CD1c-positive myeloid dendritic cell (primary cell): ENCODE measurements around the gene ACSL5.
"Not testable (repeated sequence)": the region's sequence is repeated elsewhere in the genome, so short reads cannot be mapped to it uniquely, and the experiment has no call there.

Source experiments
- DNase-seq: peaks from one replicate; pipeline ENCODE4 v3.0.0-alpha.2; 2016; ENCODE audit errors: extremely low spot score

ACSL5 gene

DNA sequence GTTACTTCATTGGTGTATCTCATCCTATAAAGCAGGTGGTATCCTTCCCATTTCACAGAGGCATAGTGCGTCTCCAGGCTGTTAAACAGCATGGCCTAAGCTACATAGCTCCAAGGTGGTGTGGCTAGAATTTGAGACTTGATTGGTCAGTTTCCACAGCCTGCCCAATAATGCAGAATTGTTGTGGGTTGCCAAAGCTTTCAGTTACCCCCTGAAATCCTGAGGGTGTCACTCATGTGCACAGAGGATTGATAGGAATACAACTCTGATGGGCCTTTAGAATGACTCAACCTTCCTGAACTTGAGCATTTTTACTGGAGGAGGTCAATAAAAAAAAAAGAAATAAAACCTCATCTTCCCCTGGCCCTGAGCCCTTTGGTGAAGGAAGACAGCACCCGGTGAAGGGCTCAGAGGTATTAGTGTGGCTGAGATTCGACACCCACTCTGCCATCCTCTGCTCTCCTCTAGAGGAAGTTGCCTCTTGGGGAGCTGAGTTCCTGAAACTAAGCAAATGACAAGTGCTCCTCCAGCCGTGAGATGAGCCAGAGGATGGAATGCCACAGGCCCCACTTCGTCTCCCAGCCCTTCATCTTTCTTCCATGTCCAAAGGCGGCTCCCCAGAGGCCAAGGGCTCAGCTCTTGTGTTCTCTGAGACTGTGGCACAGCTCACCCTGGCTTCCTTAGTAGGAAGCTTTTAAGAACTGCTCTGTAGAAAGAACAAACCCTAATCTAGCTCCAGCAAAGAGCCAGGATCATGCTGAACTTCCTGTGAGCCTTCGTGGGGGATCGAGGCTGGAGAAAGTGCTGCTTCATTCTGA lies 1.0 kb downstream of the ACSL5 start:
- peak; percentile 81 for DNase-seq

DNA sequence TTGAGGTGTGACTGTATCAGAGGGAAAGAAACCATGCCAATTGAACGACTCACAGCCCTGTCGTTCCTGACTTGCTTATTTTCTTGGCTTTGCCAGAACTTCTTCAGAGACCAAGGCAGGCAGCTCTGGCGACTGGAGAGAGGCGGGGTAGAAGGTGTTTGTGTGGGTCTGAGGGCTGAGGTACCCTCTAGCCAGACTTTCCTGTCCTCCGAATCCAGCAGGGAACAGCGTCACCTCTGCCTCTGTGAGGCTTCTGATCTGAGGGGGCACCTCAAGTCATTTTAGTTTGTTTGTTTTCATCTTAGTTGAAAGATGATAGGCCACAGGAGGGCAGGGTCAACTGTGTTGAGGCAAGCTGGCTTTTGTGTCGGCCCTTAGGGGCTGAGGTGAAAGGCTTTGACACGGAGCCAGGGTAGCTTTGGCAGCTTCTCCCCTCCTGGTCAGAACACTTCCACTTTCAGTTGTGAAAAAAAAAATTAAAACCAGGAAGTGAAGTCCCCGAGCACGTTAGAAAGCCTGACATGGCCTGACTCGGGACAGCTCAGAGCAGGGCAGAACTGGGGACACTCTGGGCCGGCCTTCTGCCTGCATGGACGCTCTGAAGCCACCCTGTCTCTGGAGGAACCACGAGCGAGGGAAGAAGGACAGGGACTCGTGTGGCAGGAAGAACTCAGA lies 1.9 kb downstream of the ACSL5 start:
- DNase-seq: peak; percentile 88

DNA sequence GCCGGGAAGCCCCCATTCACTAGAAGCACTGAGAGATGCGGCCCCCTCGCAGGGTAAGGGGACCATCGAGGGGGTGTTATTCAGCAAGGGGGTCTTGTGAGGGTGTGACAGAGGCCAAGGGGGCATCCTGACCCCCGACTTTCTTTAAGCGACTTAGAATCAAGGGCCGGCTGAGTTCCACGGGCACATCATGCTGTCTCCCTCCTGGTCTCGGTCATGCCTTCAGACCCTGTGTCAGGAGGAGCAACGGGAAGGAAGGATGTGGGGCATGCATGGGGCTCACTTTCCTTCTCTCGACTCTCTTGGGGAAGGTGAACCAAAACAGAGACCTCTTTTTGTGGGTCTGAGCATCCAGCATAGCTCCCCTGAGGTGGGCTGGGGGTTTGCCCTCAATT lies 2.5 kb downstream of the ACSL5 start:
- peak; percentile 11 for DNase-seq

DNA sequence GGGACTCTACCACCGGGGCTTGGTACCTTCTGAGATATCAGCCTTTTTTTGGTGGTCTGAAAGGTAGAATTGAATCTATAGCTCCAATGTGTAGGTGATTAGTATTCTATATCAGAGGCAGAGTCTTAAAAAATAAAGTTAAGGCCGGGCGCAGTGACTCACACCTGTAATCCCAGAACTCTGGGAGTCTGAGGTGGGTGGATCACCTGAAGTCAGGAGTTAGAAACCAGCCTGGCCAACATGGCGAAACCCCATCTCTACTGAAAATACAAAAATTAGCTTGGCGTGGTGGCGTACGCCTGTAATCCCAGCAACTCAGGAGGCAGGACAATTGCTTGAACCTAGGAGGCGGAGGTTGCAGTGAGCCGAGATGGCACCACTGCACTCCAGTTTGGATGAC lies 3.2 kb downstream of the ACSL5 start:
- not testable (repeated sequence) for DNase-seq

GRCh38 chr10:112379635-112380296 lies 5.8 kb downstream of the ACSL5 start:
- no peak for DNase-seq

DNA sequence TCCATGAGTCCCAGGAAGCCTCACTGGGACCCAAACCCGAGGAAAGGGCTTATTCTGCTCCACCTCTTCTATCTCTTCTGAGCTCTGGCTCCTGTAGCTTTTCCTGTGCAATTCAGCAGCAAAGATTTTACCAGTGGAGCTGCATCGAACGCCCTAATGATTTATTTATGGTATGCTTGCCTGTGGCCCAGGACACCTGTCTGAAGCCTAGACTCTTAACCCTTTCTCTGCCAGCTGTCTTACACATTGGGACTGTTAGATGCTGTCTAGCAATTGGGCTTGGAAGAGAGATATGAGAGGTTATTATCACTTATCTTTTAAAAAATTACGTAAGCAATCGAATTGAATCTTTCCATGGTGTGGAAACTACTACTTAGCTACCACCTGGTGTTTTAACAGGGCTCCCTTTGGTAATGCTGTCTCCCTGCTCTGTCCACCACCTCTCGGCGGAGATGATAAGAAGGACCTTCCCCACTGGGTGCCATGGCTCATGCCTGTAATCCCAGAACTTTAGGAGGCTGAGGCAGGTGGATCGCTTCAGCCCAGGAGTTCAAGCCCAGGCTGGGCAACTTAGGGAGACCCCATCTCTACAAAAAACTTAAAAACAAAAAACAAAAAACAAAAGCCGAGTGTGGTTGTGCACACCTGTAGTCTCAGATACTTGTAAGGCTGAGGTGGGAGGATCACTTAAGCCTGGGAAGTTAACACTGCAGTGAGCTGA lies 8.8 kb downstream of the ACSL5 start:
- no peak for DNase-seq

DNA sequence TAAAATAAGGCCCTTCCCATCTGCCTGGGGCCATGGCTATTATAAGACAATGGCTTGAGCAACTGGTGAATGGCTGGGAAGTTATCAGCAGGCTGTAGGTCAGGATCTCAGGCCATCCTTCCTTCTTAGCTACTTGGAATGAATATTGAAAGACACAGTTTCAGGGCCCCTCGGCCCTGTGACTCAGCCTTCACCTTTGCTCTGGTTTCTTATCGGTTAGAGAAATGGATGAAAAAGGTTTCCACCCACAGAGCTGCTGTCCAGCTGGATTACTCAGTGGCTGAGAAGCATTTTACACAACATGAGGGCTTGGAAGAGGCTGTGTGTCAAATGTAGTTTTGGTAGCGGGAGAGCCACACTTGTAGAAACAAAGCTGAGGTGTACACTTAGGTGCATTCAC lies 9.4 kb downstream of the ACSL5 start:
- DNase-seq: peak; percentile 16

- no peak for DNase-seq
Observed at GRCh38 chr10:112384141-112384540, 10.2 kb downstream of the ACSL5 start.

DNA sequence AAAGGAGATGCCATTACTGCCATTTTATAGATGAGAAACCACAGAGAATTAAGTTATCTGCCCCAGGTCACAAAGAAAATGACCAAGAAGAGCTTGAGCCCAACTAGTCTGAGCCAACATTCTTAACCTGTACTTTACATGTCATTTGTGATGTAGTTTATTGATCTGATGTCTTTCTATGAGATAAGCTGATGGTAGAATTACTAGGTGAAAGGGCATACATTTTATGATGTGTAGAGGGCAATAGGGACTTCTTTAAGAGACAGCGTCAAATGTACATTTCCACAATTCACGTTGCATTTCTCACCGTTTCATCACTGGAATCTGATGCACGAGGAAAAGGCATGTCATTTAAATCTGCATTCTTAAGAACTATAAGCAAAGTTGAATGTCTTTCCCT lies 11.3 kb downstream of the ACSL5 start:
- no peak for DNase-seq

GRCh38 chr10:112388056-112388455 lies 14.1 kb downstream of the ACSL5 start:
- DNase-seq: not testable (repeated sequence)

DNA sequence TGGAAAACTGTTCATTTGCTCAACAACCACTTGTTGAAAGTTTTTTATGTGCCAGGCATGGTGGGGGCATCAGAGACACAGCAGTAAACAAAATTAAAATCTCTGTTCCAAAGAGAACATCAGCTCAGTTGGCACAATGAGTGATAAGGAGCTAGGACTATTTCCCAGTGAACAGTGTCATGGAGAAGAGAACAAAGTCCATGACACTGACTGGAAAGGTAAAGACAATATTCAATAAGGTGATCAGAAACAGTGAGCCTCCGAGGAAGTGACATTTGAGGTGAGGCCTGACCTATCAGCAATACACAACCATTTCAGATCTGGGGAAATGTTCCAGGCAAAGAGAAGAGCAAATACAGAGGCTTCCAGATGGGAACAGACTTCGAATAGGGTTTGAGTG lies 14.6 kb downstream of the ACSL5 start:
- DNase-seq: no peak

DNA sequence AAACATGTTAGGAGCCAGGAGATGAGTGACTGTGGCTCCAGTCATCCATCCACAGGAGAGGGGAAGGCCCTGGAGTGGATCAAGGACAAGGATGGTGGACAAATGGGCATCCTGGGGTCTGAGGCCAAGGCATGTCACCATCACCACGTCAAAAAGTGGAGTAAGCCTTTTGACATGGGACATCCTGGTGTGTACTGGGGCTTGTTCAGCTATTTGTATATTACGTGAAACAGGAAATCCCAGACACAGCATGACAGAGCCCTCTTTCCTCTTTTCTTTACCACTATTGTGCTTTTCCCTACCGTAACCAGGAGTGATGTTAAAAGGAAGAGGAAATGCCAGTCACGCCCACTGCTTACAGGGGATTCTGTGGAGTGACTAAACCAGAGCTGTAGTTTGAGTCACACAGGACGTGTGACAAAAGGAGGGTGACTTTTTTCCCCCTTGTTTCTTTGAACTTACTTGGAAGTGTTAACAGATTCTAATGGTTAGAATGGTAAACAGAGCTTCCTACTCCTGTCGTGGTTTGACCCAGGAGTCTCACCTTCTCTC lies 15.4 kb downstream of the ACSL5 start:
- DNase-seq: peak; percentile 94

- DNase-seq: no peak
Observed at GRCh38 chr10:112390125-112390703, 16.3 kb downstream of the ACSL5 start.

GRCh38 chr10:112393341-112393740 lies 19.4 kb downstream of the ACSL5 start:
- no peak for DNase-seq

- no peak for DNase-seq
Observed at GRCh38 chr10:112393827-112394226, 19.9 kb downstream of the ACSL5 start.

GRCh38 chr10:112394475-112394875 lies 20.6 kb downstream of the ACSL5 start:
- no peak for DNase-seq

GRCh38 chr10:112395809-112396530 lies 22.1 kb downstream of the ACSL5 start:
- no peak for DNase-seq

- no peak for DNase-seq
Observed at GRCh38 chr10:112397592-112397991, 23.7 kb downstream of the ACSL5 start.

- DNase-seq: no peak
Observed at GRCh38 chr10:112402917-112403316, 29.0 kb downstream of the ACSL5 start.

DNA sequence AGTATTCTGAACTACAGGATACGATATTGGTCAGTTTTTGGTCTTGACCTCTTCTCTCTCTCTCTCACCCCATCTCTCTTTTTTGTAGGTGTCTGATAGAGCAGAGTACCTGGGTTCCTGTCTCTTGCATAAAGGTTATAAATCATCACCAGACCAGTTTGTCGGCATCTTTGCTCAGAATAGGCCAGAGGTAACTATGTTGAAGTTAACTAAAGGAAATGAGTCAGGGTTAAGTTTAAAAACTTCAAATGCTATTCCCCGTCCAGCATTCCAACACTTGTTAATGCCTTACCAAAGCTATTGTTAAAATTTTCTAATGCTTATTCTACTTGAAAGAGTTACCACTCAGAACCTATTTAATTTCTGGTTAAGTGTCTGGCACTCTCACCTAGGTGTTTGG lies 30.7 kb downstream of the ACSL5 start:
- DNase-seq: no peak

DNA sequence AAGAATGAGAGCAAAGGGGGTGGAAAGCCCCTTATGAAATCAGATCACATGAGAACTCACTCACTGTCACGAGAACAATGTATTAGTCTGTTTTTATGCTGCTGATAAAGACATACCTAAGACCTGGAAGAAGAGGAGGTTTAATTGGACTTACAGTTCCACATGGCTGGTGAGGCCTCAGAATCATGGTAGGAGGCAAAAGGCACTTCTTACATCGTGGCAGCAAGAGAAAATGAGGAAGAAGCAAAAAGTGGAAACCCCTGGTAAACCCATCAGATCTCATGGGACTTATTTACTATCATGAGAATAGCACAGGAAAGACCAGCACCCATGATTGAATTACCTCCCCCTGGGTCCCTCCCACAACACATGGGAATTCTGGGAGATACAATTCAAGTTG lies 32.9 kb downstream of the ACSL5 start:
- not testable (repeated sequence) for DNase-seq
